Left renal pelvis (tissue), 4 donors: ENCODE data around the gene ELMO1. TPM values are rescaled to one million over a fixed set of nuclear protein-coding genes. Genes with fewer than 3 reads are reported as not detected.

Source experiments
- DNase-seq, 4 donors: peaks; one replicate each; pipeline ENCODE4 v3.0.0-alpha.2; 2013; ENCODE audit warnings: low read depth in 4 of 4, low spot score in 3 of 4
- polyA plus RNA-seq, 4 donors: library from polyadenylated mRNA; unstranded; fragments of 120-200 nt; gene quantifications; one replicate each; pipeline ENCODE4 v1.2.1, GENCODE V29; 2013; ENCODE audit not compliant: insufficient read length in 4 of 4

ELMO1 gene
- polyA plus RNA-seq, 4 donors: 10.5 to 15.0 (median 10.6) TPM

GRCh38 chr7:37235813-37236212, 212.9 kb downstream of the ELMO1 start:
- DNase-seq: no peak

DNA sequence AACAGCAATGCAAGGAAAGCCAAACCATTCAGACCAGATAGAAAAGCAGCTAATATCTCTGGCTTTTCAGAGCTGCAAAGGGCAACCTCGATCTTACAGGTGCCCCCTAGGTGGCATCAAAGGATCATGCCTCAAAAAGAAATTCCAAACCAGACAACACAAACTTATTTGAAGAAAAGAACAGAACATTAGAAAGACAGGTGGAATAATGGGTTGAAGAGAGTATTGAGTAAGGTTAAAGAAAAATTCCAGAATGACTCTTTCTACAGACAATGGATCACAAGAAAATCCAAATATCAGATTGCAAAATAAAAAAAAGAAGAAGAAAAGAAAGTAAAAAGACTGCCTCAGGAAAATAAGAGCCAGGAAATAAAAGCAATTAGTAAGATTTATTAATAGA, 213.7 kb downstream of the ELMO1 start:
- DNase-seq: no peak

- no peak for DNase-seq
Measured at GRCh38 chr7:37234334-37234733, 214.3 kb downstream of the ELMO1 start.

DNA sequence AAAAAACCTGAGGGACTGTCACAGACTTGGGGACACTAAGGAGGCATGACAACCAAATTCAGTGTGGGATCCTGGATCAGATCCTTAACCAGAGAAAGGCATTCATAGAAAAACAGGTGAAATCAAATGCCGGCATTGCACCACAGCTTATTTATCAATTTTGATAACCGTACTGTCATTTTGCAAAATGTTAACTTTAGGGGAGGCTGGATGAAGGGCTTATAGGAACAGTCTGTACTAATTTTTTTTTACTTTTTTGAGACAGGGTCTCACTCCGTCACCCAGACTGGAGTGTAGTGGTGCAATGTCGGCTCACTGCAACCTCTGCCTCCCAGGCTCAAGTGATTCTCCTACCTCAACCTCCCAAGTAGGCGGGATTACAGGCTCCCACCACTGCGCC, 217.1 kb downstream of the ELMO1 start:
- no peak for DNase-seq

- no peak for DNase-seq
Measured at GRCh38 chr7:37230221-37230620, 218.4 kb downstream of the ELMO1 start.

- DNase-seq: no peak
Measured at GRCh38 chr7:37229381-37229780, 219.3 kb downstream of the ELMO1 start.

GRCh38 chr7:37225285-37225969, 223.2 kb downstream of the ELMO1 start:
- DNase-seq: no peak

GRCh38 chr7:37224746-37225145, 223.9 kb downstream of the ELMO1 start:
- no peak for DNase-seq

DNA sequence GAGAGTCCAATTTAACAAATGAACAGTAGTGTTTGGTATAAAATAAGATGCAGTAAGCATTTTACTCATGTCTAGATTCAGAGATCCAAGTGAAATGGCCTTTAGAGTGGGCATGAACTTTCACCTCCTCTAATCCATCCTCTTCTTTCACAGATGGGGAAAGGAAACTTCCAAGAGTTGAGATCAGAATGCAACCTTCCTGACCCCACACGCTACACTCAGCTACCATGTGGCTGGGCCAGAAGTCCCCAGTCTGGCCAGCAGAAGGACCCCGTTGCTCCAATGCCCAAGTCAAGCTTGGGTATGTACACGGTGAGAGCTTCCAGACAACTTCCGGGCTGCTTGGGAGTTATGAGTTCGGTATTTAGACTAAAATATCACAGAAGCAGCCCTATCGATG, 228.0 kb downstream of the ELMO1 start:
- no peak for DNase-seq

- no peak for DNase-seq
Measured at GRCh38 chr7:37218956-37219355, 229.7 kb downstream of the ELMO1 start.

- DNase-seq: no peak
Measured at GRCh38 chr7:37216923-37217322, 231.7 kb downstream of the ELMO1 start.

- DNase-seq: no peak
Measured at GRCh38 chr7:37216156-37216852, 232.4 kb downstream of the ELMO1 start.

DNA sequence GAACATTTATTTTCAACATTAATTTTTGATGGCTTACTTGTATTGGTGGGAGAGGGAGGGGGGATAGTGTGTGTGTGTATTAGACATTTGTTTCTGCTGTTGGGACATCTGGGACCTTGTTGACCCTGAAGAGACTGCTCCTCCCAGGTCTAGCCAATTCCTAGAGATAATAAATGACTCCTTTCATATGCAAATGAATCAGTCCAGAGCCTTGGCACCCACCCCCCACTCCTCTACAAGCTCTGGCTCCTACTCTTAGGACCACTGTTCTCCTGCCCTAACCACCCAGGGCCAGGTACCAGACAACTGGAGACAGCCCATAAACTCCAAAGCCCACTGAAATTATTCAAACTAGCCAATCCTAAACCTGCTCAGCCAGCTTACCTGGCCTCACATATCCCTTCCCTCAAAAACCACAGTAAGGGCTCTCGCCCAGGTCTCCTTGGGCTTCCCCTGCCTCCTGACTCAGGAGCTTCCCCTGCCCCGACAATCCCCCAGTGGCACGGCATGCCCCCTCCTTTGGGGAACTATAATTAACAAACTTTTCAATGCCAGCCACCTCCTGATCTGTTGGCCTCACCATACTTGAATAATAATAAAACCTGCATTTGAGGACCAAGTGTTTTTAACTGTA, 233.3 kb downstream of the ELMO1 start:
- no peak for DNase-seq

GRCh38 chr7:37212556-37212955, 236.1 kb downstream of the ELMO1 start:
- no peak for DNase-seq

- DNase-seq: no peak
Measured at GRCh38 chr7:37212051-37212450, 236.6 kb downstream of the ELMO1 start.

DNA sequence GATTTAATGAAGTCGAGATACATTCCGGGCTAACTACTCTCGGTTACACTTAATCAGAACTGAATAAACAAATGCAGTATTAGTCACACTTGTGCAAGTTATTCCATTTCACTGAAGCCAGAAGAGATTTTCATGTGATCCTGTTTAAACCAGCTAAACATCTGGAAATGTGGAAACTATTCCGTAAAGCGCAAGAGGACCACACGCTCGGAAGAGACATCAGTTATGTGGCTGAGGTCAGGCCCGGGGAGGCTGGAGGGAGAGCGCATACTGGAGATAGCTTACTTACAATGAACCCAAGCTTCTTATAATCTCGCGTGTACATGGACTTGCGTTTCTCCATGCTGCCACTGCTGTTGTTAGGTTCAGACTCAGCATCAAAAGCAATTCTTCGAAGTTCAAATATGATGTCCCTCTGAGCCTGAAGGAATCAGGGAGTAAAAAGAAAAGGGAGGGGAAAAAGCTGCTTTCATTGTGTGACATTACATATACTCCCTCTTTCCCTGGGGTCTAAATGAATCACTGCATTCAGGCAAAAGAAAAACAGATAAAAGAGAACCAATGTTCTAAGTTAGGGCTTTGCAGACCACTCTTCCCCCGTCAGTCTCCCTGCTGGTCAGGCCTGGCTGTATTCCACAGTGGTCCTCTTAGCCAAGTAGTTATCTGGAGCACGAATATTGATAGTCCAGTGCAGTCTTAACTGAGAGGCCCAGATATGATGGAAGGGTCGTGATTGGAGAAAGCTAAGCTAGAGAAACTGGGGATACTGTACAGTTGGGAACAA, 237.4 kb downstream of the ELMO1 start:
- no peak for DNase-seq

- DNase-seq: no peak
Measured at GRCh38 chr7:37209195-37209594, 239.5 kb downstream of the ELMO1 start.

DNA sequence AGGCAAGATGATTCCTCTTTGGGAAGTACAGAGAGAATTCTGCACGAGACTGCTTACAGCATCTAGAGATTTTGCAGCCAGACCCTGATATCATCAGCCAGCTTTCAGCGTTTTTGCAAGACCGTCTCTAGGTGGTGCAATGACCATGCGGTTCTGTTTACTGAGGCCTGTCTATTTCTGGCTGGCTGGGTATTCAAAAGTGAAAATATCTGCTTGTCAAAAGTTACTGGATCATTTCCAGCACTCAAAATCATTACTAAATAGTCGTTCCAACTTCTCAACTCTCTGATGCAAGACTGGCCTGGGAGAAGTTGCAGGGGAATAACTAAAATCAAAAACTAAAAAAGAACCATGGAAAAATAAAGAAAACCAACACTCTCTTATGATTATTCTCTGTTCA, 240.1 kb downstream of the ELMO1 start:
- no peak for DNase-seq

- DNase-seq: no peak
Measured at GRCh38 chr7:37206192-37206591, 242.5 kb downstream of the ELMO1 start.

DNA sequence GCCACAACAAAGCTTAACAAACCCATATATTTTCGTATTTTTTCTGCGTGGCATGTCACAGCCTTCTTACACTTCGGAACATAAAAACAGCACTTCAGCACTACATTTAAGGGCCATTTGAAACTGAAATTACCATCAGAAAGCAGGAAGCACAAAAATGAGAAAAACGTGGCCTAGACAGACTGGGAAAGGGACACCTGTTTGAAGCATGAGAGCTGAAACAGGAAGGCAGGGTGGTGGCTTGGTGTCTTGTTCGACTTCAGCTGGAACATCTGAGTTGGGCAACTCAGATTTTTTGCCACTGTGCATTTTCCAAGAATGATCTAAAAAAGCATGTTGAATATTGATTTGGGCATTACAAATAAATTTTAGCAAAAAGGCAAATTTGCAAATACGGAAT, 243.2 kb downstream of the ELMO1 start:
- DNase-seq: no peak

DNA sequence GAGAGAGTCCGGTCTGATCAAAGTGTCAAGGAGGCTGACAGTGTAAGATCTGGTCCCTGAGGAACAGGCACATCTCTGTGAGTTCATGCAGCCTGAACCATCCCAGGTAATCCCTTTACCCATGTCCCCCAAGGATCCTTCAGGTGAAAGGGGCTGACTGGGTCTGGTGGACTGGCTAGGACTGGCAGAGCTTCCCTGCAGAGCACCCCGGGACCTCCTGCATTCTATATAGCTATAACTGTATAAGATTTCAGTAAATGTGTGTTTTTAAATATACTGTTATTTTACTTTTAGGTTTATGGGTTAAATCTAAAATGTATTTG, 246.8 kb downstream of the ELMO1 start:
- DNase-seq: no peak
